GM12873 (cell line): ENCODE measurements around the gene BCLAF1.

Experiments
- CTCF ChIP-seq: IDR thresholded peaks from 2 replicates; pipeline ENCODE4 v1.5.1; 2012; ENCODE audit warnings: low read depth, mild to moderate bottlenecking, moderate library complexity, low read length, control low read depth; ENCODE audit not compliant: insufficient read depth; ENCODE audit errors: missing control alignments

The BCLAF1 gene

DNA sequence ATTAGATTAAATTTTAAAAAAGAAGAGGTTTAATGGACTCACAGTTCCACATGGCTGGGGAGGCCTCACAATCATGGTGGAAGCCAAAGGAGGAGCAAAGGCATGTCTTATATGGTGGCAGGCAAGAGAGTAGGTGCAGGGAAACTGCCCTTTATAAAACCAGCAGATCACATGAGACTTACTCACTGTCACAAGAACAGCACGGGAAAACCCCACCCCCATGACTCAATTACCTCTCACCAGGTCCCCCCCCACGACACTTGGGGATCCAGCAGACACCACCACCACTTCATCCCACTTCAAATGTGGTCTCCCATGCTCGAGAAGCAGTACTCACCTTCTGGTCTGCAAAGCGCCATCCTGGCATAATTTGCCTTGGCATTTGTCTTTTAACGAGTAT, 64.2 kb downstream of the BCLAF1 start:
- TF ChIP-seq CTCF = no peak

- no peak for TF ChIP-seq CTCF
These were observed 72.9 kb downstream of the BCLAF1 start for GRCh38 chr6:136216503-136217401.

DNA sequence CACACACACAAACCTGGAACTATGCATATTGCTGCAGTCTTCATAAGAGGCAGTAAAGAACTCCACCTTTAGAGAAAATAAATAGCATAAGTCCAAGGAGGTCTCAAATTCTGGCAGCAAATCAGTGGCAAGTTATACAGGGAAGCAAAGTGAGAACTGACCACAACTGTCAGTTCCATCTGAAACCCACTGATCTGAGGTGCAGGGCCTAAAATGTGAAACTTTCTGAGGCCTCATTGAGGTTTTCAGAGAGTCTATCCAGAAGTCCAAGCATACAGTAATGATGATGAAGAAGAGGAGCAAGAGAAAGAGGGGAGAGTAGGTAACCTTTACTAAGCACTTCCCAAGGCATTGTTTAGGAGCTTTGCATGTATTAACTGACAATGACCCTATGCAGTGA, 75.8 kb downstream of the BCLAF1 start:
- TF ChIP-seq CTCF = no peak

GRCh38 chr6:136213012-136213539, 76.6 kb downstream of the BCLAF1 start:
- TF ChIP-seq CTCF = no peak

DNA sequence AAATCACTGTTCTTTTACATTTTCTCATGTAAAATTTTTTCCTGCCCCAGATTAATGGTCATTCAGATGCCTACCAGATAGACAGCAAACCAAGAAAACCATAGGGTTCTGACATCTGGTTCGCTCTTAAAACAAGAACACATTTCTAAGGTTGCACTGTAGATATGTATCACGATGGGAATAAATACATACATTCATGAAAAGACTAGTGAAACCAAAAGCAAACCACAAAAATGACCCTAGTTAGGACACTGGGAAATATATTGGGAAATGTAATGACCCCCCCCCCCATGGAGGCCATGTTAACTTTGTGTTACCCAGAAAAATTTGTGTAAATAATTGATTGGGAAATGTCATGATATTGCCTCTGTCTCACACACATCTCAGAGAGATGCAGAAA, 77.0 kb downstream of the BCLAF1 start:
- no peak for TF ChIP-seq CTCF

DNA sequence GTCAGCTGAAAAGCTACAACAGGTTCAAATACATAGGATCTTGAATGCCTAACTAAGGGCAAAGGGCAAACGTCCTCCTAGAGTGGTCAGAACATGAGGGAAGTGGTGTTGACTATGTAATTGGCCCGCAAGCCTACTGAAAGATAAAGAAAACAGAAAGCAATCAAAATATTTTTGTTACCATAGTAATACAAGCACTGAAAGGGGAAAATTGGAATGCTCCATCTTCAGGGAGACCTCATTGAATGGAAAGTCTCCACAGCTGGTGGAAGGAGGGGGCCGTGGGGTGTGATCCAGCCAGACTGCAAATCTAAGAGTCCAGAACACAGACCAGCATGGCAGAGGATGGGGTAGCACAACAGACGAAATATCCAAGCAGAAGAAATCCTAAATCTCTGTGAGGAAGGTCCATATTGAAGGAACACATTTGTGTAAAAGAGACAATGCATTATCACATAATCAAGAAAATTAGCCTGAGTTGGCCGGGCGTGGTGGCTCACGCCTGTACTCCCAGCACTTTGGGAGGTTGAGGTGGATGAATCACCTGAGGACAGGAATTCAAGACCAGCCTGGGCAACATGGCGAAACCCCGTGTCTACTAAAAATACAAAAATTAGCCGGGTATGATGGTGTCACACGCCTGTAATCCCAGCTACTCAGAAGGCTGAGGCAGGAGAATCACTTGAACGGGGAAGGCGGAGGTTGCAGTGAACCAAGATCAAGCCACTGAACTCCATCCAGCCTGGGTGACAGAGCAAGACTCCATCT, 79.1 kb downstream of the BCLAF1 start:
- TF ChIP-seq CTCF = no peak

DNA sequence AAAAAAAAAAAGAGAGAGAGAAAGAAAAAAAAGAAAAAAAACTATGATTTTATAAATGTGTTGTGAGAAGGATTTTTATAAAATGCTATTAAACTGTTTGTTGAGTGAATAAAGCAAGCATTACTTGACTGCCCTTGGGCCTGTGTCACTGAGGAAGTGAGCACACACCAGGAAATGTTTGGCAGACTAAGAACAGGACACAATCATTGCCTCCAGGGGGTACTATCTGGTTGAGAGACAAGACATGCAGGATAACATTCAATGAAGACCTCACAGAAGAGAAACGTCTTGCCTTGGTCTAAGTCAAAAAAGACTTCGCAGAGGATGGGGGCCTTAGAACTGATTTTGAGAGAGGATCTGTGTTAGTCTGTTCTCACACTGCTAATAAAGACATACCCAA, 80.2 kb downstream of the BCLAF1 start:
- no peak for TF ChIP-seq CTCF
